ENCODE data around the gene ATP5IF1. TPM values are rescaled to one million over a fixed set of nuclear protein-coding genes. Genes with fewer than 3 reads are reported as not detected.
A peak's percentile ranks its signal among the peaks of the same experiment; 100 is the strongest.

Gene ATP5IF1
- total RNA-seq, 1 experiment from 2014 or later = 169 TPM

GRCh38 chr1:28257736-28258135 lies 21.8 kb downstream of the ATP5IF1 start:
- Histone ChIP-seq H3K4me3 (replicated peaks in 1 of 2; ENCODE audit: low read depth in 1 of 2, low read length in 2 of 2) (no peak overlapping the region), H2AFZ (ENCODE audit: low read depth, low read length, poor library complexity, severe bottlenecking) (no peak overlapping the region), H3K27ac (ENCODE audit: low read depth, low read length) (no peak overlapping the region), H3K79me2 (ENCODE audit: insufficient read depth, low read length) (peaks cover 28% of the 10 kb centered on the region), H4K20me1 (ENCODE audit: insufficient read depth) (no peaks in the 10 kb centered on the region), H3K36me3 (ENCODE audit: control insufficient read depth in 1 of 2, insufficient read depth in 2 of 2, low read length in 2 of 2) (no peaks in the 10 kb centered on the region), H3K27me3 (ENCODE audit: insufficient read depth, low read length) (no peaks in the 10 kb centered on the region), H3K4me1 (ENCODE audit: control insufficient read depth in 1 of 2, insufficient read depth in 2 of 2, low read length in 2 of 2) (peaks cover 12 to 21% of the 10 kb centered on the region in 2 experiments), H3K9me3 (ENCODE audit: control insufficient read depth in 1 of 2, insufficient read depth in 1 of 2, low read depth in 1 of 2, low read length in 2 of 2) (no peaks in the 10 kb centered on the region), H3K4me2 (ENCODE audit: low read length) (no peak overlapping the region), H3K9me2 (ENCODE audit: insufficient read depth) (no peaks in the 10 kb centered on the region), H3K9ac (ENCODE audit: low read length) (no peak overlapping the region)
- TF ChIP-seq FOSL1 (IDR thresholded peaks at IDR 0.05; ENCODE audit: low read depth) = no peak
- TF ChIP-seq POLR2A (IDR thresholded peaks at IDR 0.05; ENCODE audit: borderline replicate concordance, extremely low read depth, insufficient read depth, insufficient read length) = no peak
- TF ChIP-seq TCF7L2 (IDR thresholded peaks at IDR 0.05; ENCODE audit: borderline replicate concordance, extremely low read depth, insufficient read depth, insufficient read length) = no peak
- no peak for TF ChIP-seq EGR1 (IDR thresholded peaks at IDR 0.05; ENCODE audit: low read depth)
- TF ChIP-seq ZFX (IDR thresholded peaks at IDR 0.05) = no peak
- ChIA-PET POLR2A (interaction anchor here (1.0 to 3.4 kb wide), 8 partner anchors 9 to 113 kb away, joined by 3 to 45 read pairs (median 6); partner anchors contain the start of genes ATP5IF1, MED18 and PHACTR4), CTCF (interaction anchor here (0.7 to 4.1 kb wide), 3 partner anchors 9 to 110 kb away, joined by 3 to 26 read pairs (median 4); partner anchors contain the start of gene ATP5IF1), RAD21 (ENCODE audit: low non-redundant PET in 1 of 2, low total read pairs in 2 of 2, uncharacterized antibody in 2 of 2, unreplicated experiment in 2 of 2) (interaction anchor here in 1 of 2 experiments (0.7 kb wide), 1 partner anchor 11 kb away, joined by 3 read pairs; no protein-coding TSS in a partner anchor)
- no TSS peak for BruUV-seq (replicated peaks)
- intact Hi-C loops (cut with micrococcal nuclease) = no loop called here
- DNase-seq (ENCODE audit: low read depth, low spot score) (no peak), ATAC-seq (no peak)

- DNase-seq (ENCODE audit: low read depth, low spot score) (no peak), ATAC-seq (no peak)
- no peaks in the 10 kb centered on the region for H3K9me3 ChIP-seq (ENCODE audit: control insufficient read depth in 1 of 2, insufficient read depth in 1 of 2, low read depth in 1 of 2, low read length in 2 of 2)
- RAD21 ChIA-PET (ENCODE audit: low non-redundant PET in 1 of 2, low total read pairs in 2 of 2, uncharacterized antibody in 2 of 2, unreplicated experiment in 2 of 2) = no interaction called here
- H3K27ac ChIP-seq (ENCODE audit: low read depth, low read length) = peak overlapping the region; percentile 6; the same call in 1 of the 2 replicates
- no peaks in the 10 kb centered on the region for H3K36me3 ChIP-seq (ENCODE audit: control insufficient read depth in 1 of 2, insufficient read depth in 2 of 2, low read length in 2 of 2)
- H3K9ac ChIP-seq (ENCODE audit: low read length) = peak overlapping the region; percentile 35; the same call in 1 of the 2 replicates
- H3K9me2 ChIP-seq (ENCODE audit: insufficient read depth) = no peaks in the 10 kb centered on the region
- POLR2A ChIA-PET = interaction anchor here (0.7 to 3.4 kb wide), 9 partner anchors 8 to 533 kb away, joined by 3 to 45 read pairs (median 5); partner anchors contain the start of genes ATP5IF1, FAM76A, MED18 and PHACTR4
- CTCF ChIA-PET = interaction anchor here (1.1 to 4.1 kb wide), 2 partner anchors 10 to 23 kb away, joined by 4 to 26 read pairs; partner anchors contain the start of gene ATP5IF1
- peak overlapping the region; percentile 97 for H2AFZ ChIP-seq (ENCODE audit: low read depth, low read length, poor library complexity, severe bottlenecking)
- no peaks in the 10 kb centered on the region for H3K27me3 ChIP-seq (ENCODE audit: insufficient read depth, low read length)
- no peaks in the 10 kb centered on the region for H4K20me1 ChIP-seq (ENCODE audit: insufficient read depth)
- peaks cover 38% of the 10 kb centered on the region for H3K79me2 ChIP-seq (ENCODE audit: insufficient read depth, low read length)
- TSS peak; percentile 96 for BruUV-seq (replicated peaks)
- intact Hi-C loops (cut with micrococcal nuclease) = no loop called here
- peaks cover 12 to 21% of the 10 kb centered on the region in 2 experiments for H3K4me1 ChIP-seq (ENCODE audit: control insufficient read depth in 1 of 2, insufficient read depth in 2 of 2, low read length in 2 of 2)
- peak overlapping the region; percentile 95 for H3K4me2 ChIP-seq (ENCODE audit: low read length)
- TF ChIP-seq CEBPB (IDR thresholded peaks at IDR 0.05; ENCODE audit: low read depth) = no peak
- TF ChIP-seq EZH2 (IDR thresholded peaks at IDR 0.05) = no peak
- 0 out of 2 replicates have a peak, but pooled peaks have one; percentile 19 for TF ChIP-seq ZFX (IDR thresholded peaks at IDR 0.05)
- H3K4me3 ChIP-seq (replicated peaks in 1 of 2; ENCODE audit: low read depth in 1 of 2, low read length in 2 of 2) = peak overlapping the region; percentile 19 to 91
Measured at GRCh38 chr1:28258628-28259251, 22.8 kb downstream of the ATP5IF1 start.
